ENCODE measurements around the gene CDPF1. TPM values are rescaled to one million over a fixed set of nuclear protein-coding genes. Genes with fewer than 3 reads are reported as not detected.

The CDPF1 gene
- total and polyA plus RNA-seq, 7 donors: 5.3 to 17.8 (median 9.1) TPM

DNA sequence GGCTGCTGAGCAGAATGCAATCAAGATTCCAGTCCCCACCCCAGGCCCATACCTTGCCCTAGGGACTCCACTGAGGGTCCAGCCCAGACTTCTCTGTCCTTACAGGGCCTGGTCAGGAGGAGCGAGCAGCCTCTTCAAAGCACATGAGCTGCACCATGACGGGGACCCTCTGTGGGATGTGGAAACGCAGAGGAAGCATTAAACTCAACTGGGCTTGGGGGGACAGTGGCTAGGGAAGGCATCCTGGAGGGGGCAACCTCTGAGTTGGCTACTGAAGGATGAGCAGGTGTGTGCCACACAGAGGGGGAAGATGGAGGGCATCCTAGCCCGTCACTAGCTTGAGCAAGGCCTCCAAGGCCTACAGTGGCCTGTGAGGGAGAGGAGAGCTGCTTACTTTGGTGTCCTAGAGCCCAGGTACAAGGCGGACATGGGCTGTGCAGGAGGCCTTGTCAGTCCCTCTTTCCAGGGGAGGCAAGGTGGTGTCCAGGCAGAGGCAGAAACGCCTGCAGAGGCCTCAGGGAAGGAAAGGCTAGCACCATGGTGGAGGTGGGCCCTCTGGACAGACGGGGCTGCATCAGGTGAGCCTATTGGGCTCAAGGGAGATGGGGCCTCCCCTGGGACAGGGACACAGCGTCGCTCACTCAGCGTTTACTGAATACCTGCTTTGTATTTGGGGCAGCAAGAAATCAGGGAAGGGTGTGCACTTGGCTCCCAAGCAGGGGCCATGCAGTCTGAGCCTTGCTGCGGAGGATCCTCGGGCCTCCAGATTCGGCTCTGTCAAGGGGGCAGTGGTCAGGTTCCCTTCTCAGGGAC, 32.0 kb upstream of the CDPF1 start:
- Histone ChIP-seq H3K36me3 (ENCODE audit: insufficient read depth in 1 of 2, low read depth in 1 of 2) (peaks cover 0 to 91% of the 10 kb centered on the region in 2 donors), H3K27me3 (ENCODE audit: insufficient read depth in 3 of 3, low read length in 2 of 3) (no peaks in the 10 kb centered on the region), H3K27ac (no peak overlapping the region), H3K4me3 (no peak overlapping the region), H3K9me3 (no peaks in the 10 kb centered on the region), H3K4me1 (peaks cover 19% of the 10 kb centered on the region)
- TF ChIP-seq, protein P1, sequence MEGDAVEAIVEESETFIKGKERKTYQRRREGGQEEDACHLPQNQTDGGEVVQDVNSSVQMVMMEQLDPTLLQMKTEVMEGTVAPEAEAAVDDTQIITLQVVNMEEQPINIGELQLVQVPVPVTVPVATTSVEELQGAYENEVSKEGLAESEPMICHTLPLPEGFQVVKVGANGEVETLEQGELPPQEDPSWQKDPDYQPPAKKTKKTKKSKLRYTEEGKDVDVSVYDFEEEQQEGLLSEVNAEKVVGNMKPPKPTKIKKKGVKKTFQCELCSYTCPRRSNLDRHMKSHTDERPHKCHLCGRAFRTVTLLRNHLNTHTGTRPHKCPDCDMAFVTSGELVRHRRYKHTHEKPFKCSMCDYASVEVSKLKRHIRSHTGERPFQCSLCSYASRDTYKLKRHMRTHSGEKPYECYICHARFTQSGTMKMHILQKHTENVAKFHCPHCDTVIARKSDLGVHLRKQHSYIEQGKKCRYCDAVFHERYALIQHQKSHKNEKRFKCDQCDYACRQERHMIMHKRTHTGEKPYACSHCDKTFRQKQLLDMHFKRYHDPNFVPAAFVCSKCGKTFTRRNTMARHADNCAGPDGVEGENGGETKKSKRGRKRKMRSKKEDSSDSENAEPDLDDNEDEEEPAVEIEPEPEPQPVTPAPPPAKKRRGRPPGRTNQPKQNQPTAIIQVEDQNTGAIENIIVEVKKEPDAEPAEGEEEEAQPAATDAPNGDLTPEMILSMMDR (IDR thresholded peaks at IDR 0.05): no peak
- ATAC-seq: no peak
- intact Hi-C loops (cut with DNase I): no loop called here
- WGBS, 3 donors: 94 to 96% (median 95%) methylated on average over 13 of the region's 13 CpGs
- peak in 1 of 2 donors; percentile 23 for DNase-seq

DNA sequence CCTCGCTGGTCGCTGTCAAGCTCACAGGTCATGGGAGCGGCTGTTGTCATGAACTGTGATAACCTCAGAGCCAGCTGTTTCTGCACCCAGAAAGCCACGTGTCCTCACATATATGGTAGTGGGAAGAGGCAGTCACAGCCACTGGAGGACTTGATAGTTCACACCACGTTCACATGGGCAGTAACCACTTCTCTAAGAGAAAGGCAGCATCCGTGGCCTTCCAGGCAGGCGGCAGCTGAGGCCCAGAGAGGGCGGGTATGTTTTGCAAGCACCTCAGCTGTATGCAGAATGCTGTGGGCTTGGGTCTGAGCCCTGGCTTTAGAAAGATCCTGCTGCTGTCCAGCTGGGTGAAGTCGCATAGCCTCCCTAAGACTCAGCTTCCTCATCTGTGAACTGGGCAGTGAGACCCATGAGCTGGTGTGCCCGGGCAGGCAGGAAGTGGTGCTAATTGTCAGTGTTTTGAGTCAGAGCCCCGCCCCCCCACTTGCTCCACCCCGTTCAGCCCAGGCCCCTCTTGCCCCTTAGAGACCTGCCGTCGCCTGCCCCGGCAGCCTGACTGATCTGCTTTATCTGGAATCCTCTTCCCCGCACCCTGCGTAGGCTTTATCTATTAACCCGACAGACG, 31.0 kb upstream of the CDPF1 start:
- ATAC-seq: peak; percentile 74 to 89 (median 84)
- Histone ChIP-seq H3K27me3 (ENCODE audit: insufficient read depth in 3 of 3, low read length in 2 of 3) (no peaks in the 10 kb centered on the region), H3K27ac (peak overlapping the region; percentile 83), H3K4me3 (no peak overlapping the region), H3K4me1 (peaks cover 19% of the 10 kb centered on the region), H3K9me3 (no peaks in the 10 kb centered on the region), H3K36me3 (ENCODE audit: insufficient read depth in 1 of 2, low read depth in 1 of 2) (peaks cover 0 to 91% of the 10 kb centered on the region in 2 donors)
- intact Hi-C loops (cut with DNase I): no loop called here
- peak in 1 of 2 donors; percentile 51 for DNase-seq
- 68 to 77% (median 72%) methylated on average over 19 of the region's 19 CpGs for WGBS, 3 donors
- TF ChIP-seq, protein P1 (IDR thresholded peaks at IDR 0.05): no peak

DNA sequence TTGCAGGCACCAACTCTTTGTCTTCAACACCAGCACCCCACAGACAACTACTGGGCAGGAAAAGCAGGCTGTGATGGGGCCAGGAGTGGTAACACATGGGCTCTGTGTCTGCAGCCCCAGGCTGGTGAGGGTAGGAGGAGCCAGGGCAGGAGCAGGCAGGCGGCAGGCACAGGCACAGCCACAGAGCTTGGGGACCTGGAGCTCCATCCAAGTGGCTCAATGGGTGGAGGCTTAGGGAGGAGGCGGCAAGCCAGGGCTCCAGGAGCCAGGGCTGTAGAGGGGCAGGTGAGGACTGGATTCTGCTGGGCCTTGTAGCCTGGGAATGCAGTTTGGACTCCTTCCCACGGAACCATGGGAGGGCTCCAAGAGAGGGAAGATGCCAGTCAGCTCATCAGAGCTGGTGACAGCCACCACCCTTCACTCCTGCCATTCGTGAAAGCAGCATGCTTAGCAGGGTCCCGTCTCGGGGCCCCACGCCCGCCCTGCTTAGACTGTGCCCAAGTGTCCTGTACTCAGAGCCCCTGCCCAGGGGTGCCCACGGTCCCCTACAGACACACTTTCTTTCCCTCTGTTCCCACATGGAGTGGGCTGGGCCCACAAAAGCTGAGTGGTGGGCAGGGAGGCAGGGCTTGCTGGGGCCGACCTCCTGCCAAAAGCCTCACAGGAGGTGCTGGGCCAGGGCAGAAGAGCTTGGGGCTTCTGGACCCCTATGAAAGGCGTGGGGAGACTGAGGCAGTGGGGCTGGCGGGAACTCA, 30.1 kb upstream of the CDPF1 start:
- Histone ChIP-seq H3K4me3 (no peak overlapping the region), H3K9me3 (no peaks in the 10 kb centered on the region), H3K36me3 (ENCODE audit: insufficient read depth in 1 of 2, low read depth in 1 of 2) (peaks cover 3 to 91% of the 10 kb centered on the region in 2 donors), H3K27ac (peak overlapping the region; percentile 83), H3K4me1 (peaks cover 19% of the 10 kb centered on the region), H3K27me3 (ENCODE audit: insufficient read depth in 3 of 3, low read length in 2 of 3) (no peaks in the 10 kb centered on the region)
- TF ChIP-seq, protein P1 (IDR thresholded peaks at IDR 0.05): no peak
- intact Hi-C loops (cut with DNase I): no loop called here
- WGBS, 3 donors: 55 to 69% (median 64%) methylated on average over 11 to 12 of the region's 12 CpGs
- DNase-seq: peak in 1 of 2 donors; percentile 46
- peak; percentile 48 to 76 (median 60) for ATAC-seq

DNA sequence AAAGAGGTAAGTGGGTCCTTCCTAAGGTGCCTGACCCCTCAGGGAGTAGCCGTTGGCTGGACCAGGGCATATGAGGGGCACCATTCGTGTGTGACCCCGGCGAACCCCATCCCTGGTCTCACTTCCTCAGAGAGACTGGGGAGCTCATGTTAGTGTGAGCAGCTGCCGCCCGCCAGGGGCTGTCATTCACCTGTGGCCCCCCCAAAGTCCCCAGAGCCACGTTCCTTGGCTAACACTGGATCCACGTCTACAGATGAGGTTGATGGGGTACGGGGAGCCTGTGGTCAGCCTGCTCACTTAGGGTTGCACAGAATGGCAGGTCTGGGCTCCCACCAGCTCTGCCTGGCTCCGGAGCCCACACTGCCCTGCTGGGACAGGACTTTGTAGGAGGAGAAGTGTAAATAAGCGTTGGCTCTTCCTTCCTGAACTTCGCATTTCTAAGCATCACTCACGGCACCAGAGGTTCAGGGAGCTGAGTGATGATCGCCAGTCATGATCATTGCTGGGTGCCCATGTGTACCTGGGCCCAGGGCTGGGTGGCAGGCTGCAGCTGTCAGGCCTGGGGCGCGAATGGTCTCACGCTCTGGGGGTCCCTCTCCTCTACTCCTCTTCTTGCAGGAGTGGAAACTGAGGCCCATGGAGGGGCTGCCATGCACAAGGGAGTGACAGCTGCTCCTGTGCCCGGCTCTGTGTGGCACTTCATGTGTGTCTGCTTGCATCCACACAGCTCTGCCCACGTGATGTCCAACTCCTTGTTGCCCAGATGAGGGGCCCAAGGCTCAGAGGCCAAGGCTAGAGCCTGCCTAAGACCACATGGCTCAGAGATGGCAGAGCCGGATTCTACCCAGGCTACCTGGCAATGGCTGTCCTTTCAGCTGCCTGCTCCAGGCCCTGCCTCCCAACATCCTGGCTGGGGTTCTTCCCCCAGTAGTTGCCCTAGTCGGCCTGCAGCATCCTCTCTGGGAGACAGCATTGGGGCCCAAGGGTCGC, 28.9 kb upstream of the CDPF1 start:
- whole genome bisulfite sequencing, 3 donors: 88 to 94% (median 90%) methylated on average over 22 of the region's 22 CpGs

More for the DNA sequence above, 28.9 kb upstream of the CDPF1 start:
- TF ChIP-seq, protein P1 (IDR thresholded peaks at IDR 0.05): no peak
- H3K27ac ChIP-seq: peak overlapping the region; percentile 83
- no peaks in the 10 kb centered on the region for H3K27me3 ChIP-seq (ENCODE audit: insufficient read depth in 3 of 3, low read length in 2 of 3)
- peaks cover 19% of the 10 kb centered on the region for H3K4me1 ChIP-seq
- no peaks in the 10 kb centered on the region for H3K9me3 ChIP-seq
- intact Hi-C loops (cut with DNase I): no loop called here
- peaks cover 3 to 91% of the 10 kb centered on the region in 2 donors for H3K36me3 ChIP-seq (ENCODE audit: insufficient read depth in 1 of 2, low read depth in 1 of 2)
- DNase-seq (peak in 1 of 2 donors; percentile 36), ATAC-seq (no peak)
- no peak overlapping the region for H3K4me3 ChIP-seq

Measured in psoas muscle (tissue), 8 donors.